ENCODE data around the gene ALOX5. TPM values are rescaled to one million over a fixed set of nuclear protein-coding genes. Genes with fewer than 3 reads are reported as not detected.

Gene ALOX5
- total and polyA plus RNA-seq, 2 experiments from 2014 or later = 3.7 to 5.4 TPM

- TF ChIP-seq, protein P1, sequence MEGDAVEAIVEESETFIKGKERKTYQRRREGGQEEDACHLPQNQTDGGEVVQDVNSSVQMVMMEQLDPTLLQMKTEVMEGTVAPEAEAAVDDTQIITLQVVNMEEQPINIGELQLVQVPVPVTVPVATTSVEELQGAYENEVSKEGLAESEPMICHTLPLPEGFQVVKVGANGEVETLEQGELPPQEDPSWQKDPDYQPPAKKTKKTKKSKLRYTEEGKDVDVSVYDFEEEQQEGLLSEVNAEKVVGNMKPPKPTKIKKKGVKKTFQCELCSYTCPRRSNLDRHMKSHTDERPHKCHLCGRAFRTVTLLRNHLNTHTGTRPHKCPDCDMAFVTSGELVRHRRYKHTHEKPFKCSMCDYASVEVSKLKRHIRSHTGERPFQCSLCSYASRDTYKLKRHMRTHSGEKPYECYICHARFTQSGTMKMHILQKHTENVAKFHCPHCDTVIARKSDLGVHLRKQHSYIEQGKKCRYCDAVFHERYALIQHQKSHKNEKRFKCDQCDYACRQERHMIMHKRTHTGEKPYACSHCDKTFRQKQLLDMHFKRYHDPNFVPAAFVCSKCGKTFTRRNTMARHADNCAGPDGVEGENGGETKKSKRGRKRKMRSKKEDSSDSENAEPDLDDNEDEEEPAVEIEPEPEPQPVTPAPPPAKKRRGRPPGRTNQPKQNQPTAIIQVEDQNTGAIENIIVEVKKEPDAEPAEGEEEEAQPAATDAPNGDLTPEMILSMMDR (conservative IDR thresholded peaks at IDR 0.05; ENCODE audit: low read depth in 2 of 2) = no peak
- TF ChIP-seq, protein P2, sequence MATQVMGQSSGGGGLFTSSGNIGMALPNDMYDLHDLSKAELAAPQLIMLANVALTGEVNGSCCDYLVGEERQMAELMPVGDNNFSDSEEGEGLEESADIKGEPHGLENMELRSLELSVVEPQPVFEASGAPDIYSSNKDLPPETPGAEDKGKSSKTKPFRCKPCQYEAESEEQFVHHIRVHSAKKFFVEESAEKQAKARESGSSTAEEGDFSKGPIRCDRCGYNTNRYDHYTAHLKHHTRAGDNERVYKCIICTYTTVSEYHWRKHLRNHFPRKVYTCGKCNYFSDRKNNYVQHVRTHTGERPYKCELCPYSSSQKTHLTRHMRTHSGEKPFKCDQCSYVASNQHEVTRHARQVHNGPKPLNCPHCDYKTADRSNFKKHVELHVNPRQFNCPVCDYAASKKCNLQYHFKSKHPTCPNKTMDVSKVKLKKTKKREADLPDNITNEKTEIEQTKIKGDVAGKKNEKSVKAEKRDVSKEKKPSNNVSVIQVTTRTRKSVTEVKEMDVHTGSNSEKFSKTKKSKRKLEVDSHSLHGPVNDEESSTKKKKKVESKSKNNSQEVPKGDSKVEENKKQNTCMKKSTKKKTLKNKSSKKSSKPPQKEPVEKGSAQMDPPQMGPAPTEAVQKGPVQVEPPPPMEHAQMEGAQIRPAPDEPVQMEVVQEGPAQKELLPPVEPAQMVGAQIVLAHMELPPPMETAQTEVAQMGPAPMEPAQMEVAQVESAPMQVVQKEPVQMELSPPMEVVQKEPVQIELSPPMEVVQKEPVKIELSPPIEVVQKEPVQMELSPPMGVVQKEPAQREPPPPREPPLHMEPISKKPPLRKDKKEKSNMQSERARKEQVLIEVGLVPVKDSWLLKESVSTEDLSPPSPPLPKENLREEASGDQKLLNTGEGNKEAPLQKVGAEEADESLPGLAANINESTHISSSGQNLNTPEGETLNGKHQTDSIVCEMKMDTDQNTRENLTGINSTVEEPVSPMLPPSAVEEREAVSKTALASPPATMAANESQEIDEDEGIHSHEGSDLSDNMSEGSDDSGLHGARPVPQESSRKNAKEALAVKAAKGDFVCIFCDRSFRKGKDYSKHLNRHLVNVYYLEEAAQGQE (IDR thresholded peaks at IDR 0.05; ENCODE audit: unreplicated experiment) = no peak
- no peak for TF ChIP-seq POLR2AphosphoS5 (IDR thresholded peaks at IDR 0.05; ENCODE audit: low read depth)
- no peak for TF ChIP-seq JUNB (IDR thresholded peaks at IDR 0.05; ENCODE audit: unreplicated experiment)
- TF ChIP-seq, protein P3, sequence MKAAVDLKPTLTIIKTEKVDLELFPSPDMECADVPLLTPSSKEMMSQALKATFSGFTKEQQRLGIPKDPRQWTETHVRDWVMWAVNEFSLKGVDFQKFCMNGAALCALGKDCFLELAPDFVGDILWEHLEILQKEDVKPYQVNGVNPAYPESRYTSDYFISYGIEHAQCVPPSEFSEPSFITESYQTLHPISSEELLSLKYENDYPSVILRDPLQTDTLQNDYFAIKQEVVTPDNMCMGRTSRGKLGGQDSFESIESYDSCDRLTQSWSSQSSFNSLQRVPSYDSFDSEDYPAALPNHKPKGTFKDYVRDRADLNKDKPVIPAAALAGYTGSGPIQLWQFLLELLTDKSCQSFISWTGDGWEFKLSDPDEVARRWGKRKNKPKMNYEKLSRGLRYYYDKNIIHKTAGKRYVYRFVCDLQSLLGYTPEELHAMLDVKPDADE (IDR thresholded peaks at IDR 0.05) = no peak
- no peak for TF ChIP-seq EZH2 (IDR thresholded peaks at IDR 0.05; ENCODE audit: low read depth, unreplicated experiment)
- TF ChIP-seq STAT1 (IDR thresholded peaks at IDR 0.05; ENCODE audit: unreplicated experiment) = no peak
- TF ChIP-seq ZNF331 (CRISPR knock-in tag; IDR thresholded peaks at IDR 0.05; ENCODE audit: low read depth) = no peak
- TF ChIP-seq NANOG (IDR thresholded peaks at IDR 0.05; ENCODE audit: borderline replicate concordance) = no peak
- TF ChIP-seq EZH2phosphoT487 (IDR thresholded peaks at IDR 0.05; ENCODE audit: unreplicated experiment) = no peak
These were observed 99.1 kb downstream of the ALOX5 start (continued) for GRCh38 chr10:45473126-45473525.

GRCh38 chr10:45476559-45476958 lies 102.5 kb downstream of the ALOX5 start:
- H3K27me3 Mint-ChIP-seq (ENCODE audit: insufficient read depth, low read depth, poor library complexity) = peaks cover 4% of the 10 kb centered on the region
- no peak for ATAC-seq
- Histone ChIP-seq H3K4me3 (no peak overlapping the region), H3K36me3 (ENCODE audit: insufficient read depth) (no peaks in the 10 kb centered on the region), H3F3A (replicated peaks; ENCODE audit: low read depth) (no peaks in the 10 kb centered on the region), H3K4me2 (no peak overlapping the region), H2AFZ (no peak overlapping the region), H3K27ac (ENCODE audit: low read depth) (no peak overlapping the region), H3K79me2 (replicated peaks; ENCODE audit: insufficient read depth) (0 out of 2 replicates have a peak, but pooled peaks cover 2% of the 10 kb centered on the region), H3K4me1 (ENCODE audit: insufficient read depth) (peaks cover 9% of the 10 kb centered on the region; the same call in 1 of the 2 replicates), H4K20me1 (replicated peaks; ENCODE audit: insufficient read depth) (no peaks in the 10 kb centered on the region), H3K27me3 (ENCODE audit: insufficient read depth) (no peaks in the 10 kb centered on the region), H3K9me2 (ENCODE audit: insufficient read depth) (0 out of 2 replicates have a peak, but pooled peaks cover 3% of the 10 kb centered on the region)
- peaks cover 12% of the 10 kb centered on the region for H3K9me3 Mint-ChIP-seq
- peaks cover 14% of the 10 kb centered on the region for H3K36me3 Mint-ChIP-seq (ENCODE audit: low read depth)
- no peak overlapping the region for H3K27ac Mint-ChIP-seq
- no peak overlapping the region for H3K4me3 Mint-ChIP-seq
- DNase-seq (ENCODE audit: low spot score) = no peak
- H3K4me1 Mint-ChIP-seq = peaks cover 13% of the 10 kb centered on the region
- TF ChIP-seq JUNB (IDR thresholded peaks at IDR 0.05; ENCODE audit: unreplicated experiment) (no peak), ZNF331 (CRISPR knock-in tag; IDR thresholded peaks at IDR 0.05; ENCODE audit: low read depth) (no peak), CREB1 (CRISPR knock-in tag; IDR thresholded peaks at IDR 0.05; ENCODE audit: low read depth) (no peak), EZH2phosphoT487 (IDR thresholded peaks at IDR 0.05; ENCODE audit: unreplicated experiment) (no peak), POLR2AphosphoS5 (IDR thresholded peaks at IDR 0.05; ENCODE audit: low read depth) (no peak), NANOG (IDR thresholded peaks at IDR 0.05; ENCODE audit: borderline replicate concordance) (no peak), EZH2 (IDR thresholded peaks at IDR 0.05; ENCODE audit: low read depth, unreplicated experiment) (no peak), ZNF114 (CRISPR knock-in tag; IDR thresholded peaks at IDR 0.05) (no peak), STAT1 (IDR thresholded peaks at IDR 0.05; ENCODE audit: unreplicated experiment) (no peak)
- TF ChIP-seq, protein P1 (conservative IDR thresholded peaks at IDR 0.05; ENCODE audit: low read depth in 2 of 2) = no peak
- TF ChIP-seq, protein P2 (IDR thresholded peaks at IDR 0.05; ENCODE audit: unreplicated experiment) = no peak
- TF ChIP-seq, protein P3 (IDR thresholded peaks at IDR 0.05) = no peak

All from GM23338 (cell line).